BLaER1 treated with 17β-estradiol and CSF1 and Interleukin-3, amounts not matched to agents 10 nM and 100 nM (cell line): ENCODE measurements around the gene GPC5.
A peak's percentile ranks its signal among the peaks of the same experiment; 100 is the strongest.

Experiments
- H3K27ac ChIP-seq, 11 experiments: shearing (Covaris generic); formaldehyde crosslinking; 2 replicates each; pipeline ENCODE4 v1.8.1; 2022
- H3K27me3 ChIP-seq, 11 experiments: shearing (Covaris generic); formaldehyde crosslinking; 2 replicates each; pipeline ENCODE4 v1.8.1; 2022
- H3K36me3 ChIP-seq, 11 experiments: shearing (Covaris generic); formaldehyde crosslinking; 2 replicates each; pipeline ENCODE4 v1.8.1; 2022
- H3K4me1 ChIP-seq, 10 experiments: shearing (Covaris generic); formaldehyde crosslinking; 2 replicates each; pipeline ENCODE4 v1.8.1; 2022
- H3K4me2 ChIP-seq, 11 experiments: shearing (Covaris generic); formaldehyde crosslinking; 2 replicates each; pipeline ENCODE4 v1.8.1; 2022
- H3K4me3 ChIP-seq, 10 experiments: shearing (Covaris generic); formaldehyde crosslinking; 2 replicates each; pipeline ENCODE4 v1.8.1; 2022
- H3K9ac ChIP-seq, 11 experiments: shearing (Covaris generic); formaldehyde crosslinking; 2 replicates each; pipeline ENCODE4 v1.8.1; 2022
- H3K9me3 ChIP-seq, 11 experiments: shearing (Covaris generic); formaldehyde crosslinking; replicated peaks in 1 of 11; 2 replicates each; pipeline ENCODE4 v1.8.1; 2022
- H4K20me1 ChIP-seq, 11 experiments: shearing (Covaris generic); formaldehyde crosslinking; 2 replicates each; pipeline ENCODE4 v1.8.1; 2022
- Cebpa-rat ChIP-seq, 11 experiments: shearing (Covaris generic); IDR thresholded peaks; 2 replicates each; pipeline ENCODE4 v1.8.1; 2022

GPC5 gene

DNA sequence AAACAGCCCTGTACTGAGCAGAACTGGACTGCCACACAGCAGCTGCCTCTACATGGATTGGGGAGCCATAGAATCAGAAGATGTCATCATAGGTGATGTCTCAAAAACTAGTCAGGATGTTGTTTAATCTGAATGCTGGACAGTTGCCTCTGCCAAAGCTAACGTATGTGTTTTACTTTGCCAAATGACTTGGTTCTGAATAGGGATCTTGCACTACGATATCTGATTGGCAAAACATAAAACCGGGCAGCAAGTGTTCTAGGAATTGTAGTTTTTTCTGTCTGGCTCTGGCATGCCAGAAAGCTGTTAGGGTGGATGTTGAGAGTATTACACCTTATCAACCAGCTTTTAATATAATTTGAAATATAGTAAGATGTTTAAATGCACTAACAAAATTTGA is 645.9 kb downstream of the GPC5 start:
- H3K9ac ChIP-seq: no peak overlapping the region
- no peaks in the 10 kb centered on the region for H3K9me3 ChIP-seq
- no peaks in the 10 kb centered on the region for H3K27me3 ChIP-seq
- H3K36me3 ChIP-seq: no peaks in the 10 kb centered on the region
- H3K4me3 ChIP-seq: no peak overlapping the region
- no peaks in the 10 kb centered on the region for H4K20me1 ChIP-seq
- H3K4me1 ChIP-seq: no peaks in the 10 kb centered on the region
- no peak overlapping the region for H3K4me2 ChIP-seq
- H3K27ac ChIP-seq: no peak overlapping the region
- TF ChIP-seq Cebpa-rat (IDR thresholded peaks at IDR 0.05): no peak

GRCh38 chr13:92054389-92054788 is 656.0 kb downstream of the GPC5 start:
- Histone ChIP-seq H4K20me1 (no peaks in the 10 kb centered on the region), H3K9ac (no peak overlapping the region), H3K4me1 (no peaks in the 10 kb centered on the region), H3K4me3 (no peak overlapping the region), H3K9me3 (peaks cover 0 to 8% (median 0%) of the 10 kb centered on the region in 11 experiments; a peak in 5 of 22 replicates), H3K36me3 (no peaks in the 10 kb centered on the region), H3K4me2 (no peak overlapping the region), H3K27me3 (no peaks in the 10 kb centered on the region), H3K27ac (no peak overlapping the region)
- TF ChIP-seq Cebpa-rat (IDR thresholded peaks at IDR 0.05): no peak

DNA sequence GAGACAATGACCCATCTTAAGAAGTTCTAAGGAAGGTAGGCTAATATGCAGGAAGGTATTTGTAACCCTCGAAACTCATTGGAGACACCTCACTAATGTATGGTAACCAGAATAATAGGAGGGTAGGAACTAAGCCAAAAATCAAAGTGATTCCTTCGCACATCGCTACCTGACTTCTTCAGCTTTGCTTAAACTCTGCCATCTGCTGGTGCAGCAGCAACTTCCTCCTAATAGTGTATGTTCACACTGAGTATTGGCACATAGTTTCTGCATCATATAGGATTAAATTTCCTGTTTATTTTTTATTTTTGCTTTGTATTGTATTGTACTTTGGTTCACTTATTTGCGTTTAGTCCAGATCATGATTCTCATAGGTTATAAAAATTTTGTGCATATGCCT is 676.2 kb downstream of the GPC5 start:
- Histone ChIP-seq H3K27me3 (no peaks in the 10 kb centered on the region), H3K4me2 (no peak overlapping the region), H3K27ac (no peak overlapping the region), H3K36me3 (no peaks in the 10 kb centered on the region), H3K9me3 (no peaks in the 10 kb centered on the region), H3K4me1 (no peaks in the 10 kb centered on the region), H3K9ac (no peak overlapping the region), H3K4me3 (no peak overlapping the region), H4K20me1 (no peaks in the 10 kb centered on the region)
- TF ChIP-seq Cebpa-rat (IDR thresholded peaks at IDR 0.05): no peak

- Histone ChIP-seq H3K36me3 (no peaks in the 10 kb centered on the region), H3K9ac (no peak overlapping the region), H3K27ac (no peak overlapping the region), H3K9me3 (no peaks in the 10 kb centered on the region), H3K27me3 (no peaks in the 10 kb centered on the region), H3K4me2 (no peak overlapping the region), H3K4me1 (no peaks in the 10 kb centered on the region), H4K20me1 (no peaks in the 10 kb centered on the region), H3K4me3 (no peak overlapping the region)
- TF ChIP-seq Cebpa-rat (IDR thresholded peaks at IDR 0.05): no peak
These were observed 699.0 kb downstream of the GPC5 start for GRCh38 chr13:92097337-92097903.

GRCh38 chr13:92101801-92102200 is 703.4 kb downstream of the GPC5 start:
- TF ChIP-seq Cebpa-rat (IDR thresholded peaks at IDR 0.05): no peak
- no peak overlapping the region for H3K4me2 ChIP-seq
- no peak overlapping the region for H3K4me3 ChIP-seq
- H3K9me3 ChIP-seq: no peaks in the 10 kb centered on the region
- no peaks in the 10 kb centered on the region for H4K20me1 ChIP-seq
- no peaks in the 10 kb centered on the region for H3K27me3 ChIP-seq
- H3K9ac ChIP-seq: no peak overlapping the region
- no peak overlapping the region for H3K27ac ChIP-seq
- no peaks in the 10 kb centered on the region for H3K36me3 ChIP-seq
- no peaks in the 10 kb centered on the region for H3K4me1 ChIP-seq

DNA sequence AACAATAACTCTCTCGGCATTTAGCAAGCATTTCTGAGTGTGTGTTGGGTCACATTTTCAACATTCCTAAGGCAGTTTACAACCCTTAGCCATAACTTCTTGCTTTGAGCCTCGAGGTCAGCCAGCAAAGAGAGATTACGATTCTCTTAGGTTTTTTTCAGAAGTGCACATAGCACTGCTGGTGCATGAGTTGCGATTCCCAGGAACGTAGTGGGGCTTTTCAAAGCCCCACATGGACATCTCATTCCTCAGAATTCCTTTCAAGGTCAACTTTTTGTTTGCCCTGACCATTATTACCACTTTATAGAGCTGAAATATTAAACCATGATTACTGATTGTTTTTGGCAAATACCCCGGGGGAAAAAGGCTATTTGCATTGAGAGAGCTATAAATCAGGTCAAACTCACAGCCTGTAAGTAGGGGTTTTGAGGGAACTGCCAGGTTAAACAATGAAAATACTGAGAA is 705.3 kb downstream of the GPC5 start:
- Histone ChIP-seq H3K36me3 (no peaks in the 10 kb centered on the region), H3K27me3 (no peaks in the 10 kb centered on the region), H3K4me1 (no peaks in the 10 kb centered on the region), H4K20me1 (no peaks in the 10 kb centered on the region), H3K4me3 (no peak overlapping the region), H3K9ac (no peak overlapping the region), H3K4me2 (no peak overlapping the region), H3K9me3 (no peaks in the 10 kb centered on the region), H3K27ac (no peak overlapping the region)
- no peak for TF ChIP-seq Cebpa-rat (IDR thresholded peaks at IDR 0.05)

GRCh38 chr13:92122186-92122853 is 723.9 kb downstream of the GPC5 start:
- no peaks in the 10 kb centered on the region for H4K20me1 ChIP-seq
- no peaks in the 10 kb centered on the region for H3K36me3 ChIP-seq
- no peak overlapping the region for H3K4me2 ChIP-seq
- peak in 2 of 11 experiments; percentile 51 to 54; a peak in 2 of 22 replicates for TF ChIP-seq Cebpa-rat (IDR thresholded peaks at IDR 0.05)
- H3K9me3 ChIP-seq: 0 out of 22 replicates have a peak, but pooled peaks cover 0 to 5% (median 0%) of the 10 kb centered on the region in 11 experiments
- no peaks in the 10 kb centered on the region for H3K27me3 ChIP-seq
- H3K4me3 ChIP-seq: no peak overlapping the region
- no peak overlapping the region for H3K9ac ChIP-seq
- H3K4me1 ChIP-seq: no peaks in the 10 kb centered on the region
- H3K27ac ChIP-seq: no peak overlapping the region

DNA sequence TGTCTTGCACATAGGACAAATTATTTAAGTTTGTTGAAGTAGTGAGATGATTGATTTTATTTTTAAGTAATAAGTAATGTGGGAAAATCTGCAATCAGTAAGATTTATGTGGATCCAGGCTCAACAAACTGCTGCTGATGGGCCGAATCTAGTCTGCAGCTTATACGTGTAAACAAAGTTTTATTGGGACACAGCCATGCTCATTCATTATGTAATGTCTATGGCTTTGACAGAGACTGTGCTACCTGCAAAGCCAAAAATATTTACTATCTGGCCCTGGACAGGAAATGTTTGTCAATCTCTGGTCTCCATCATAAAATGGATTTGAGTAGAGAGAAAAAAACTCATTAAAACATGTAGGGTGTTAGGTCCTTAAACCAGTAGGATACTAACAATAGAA is 728.0 kb downstream of the GPC5 start:
- Histone ChIP-seq H3K36me3 (no peaks in the 10 kb centered on the region), H3K27me3 (no peaks in the 10 kb centered on the region), H4K20me1 (no peaks in the 10 kb centered on the region), H3K4me1 (no peaks in the 10 kb centered on the region), H3K27ac (no peak overlapping the region), H3K9me3 (no peaks in the 10 kb centered on the region), H3K9ac (no peak overlapping the region), H3K4me3 (no peak overlapping the region), H3K4me2 (no peak overlapping the region)
- no peak for TF ChIP-seq Cebpa-rat (IDR thresholded peaks at IDR 0.05)

GRCh38 chr13:92135509-92135908 is 737.1 kb downstream of the GPC5 start:
- H4K20me1 ChIP-seq: no peaks in the 10 kb centered on the region
- no peaks in the 10 kb centered on the region for H3K27me3 ChIP-seq
- no peak for TF ChIP-seq Cebpa-rat (IDR thresholded peaks at IDR 0.05)
- no peak overlapping the region for H3K27ac ChIP-seq
- peaks cover 0 to 14% (median 0%) of the 10 kb centered on the region in 10 experiments; a peak in 5 of 20 replicates for H3K4me1 ChIP-seq
- H3K36me3 ChIP-seq: no peaks in the 10 kb centered on the region
- H3K4me2 ChIP-seq: no peak overlapping the region
- no peak overlapping the region for H3K9ac ChIP-seq
- no peaks in the 10 kb centered on the region for H3K9me3 ChIP-seq
- no peak overlapping the region for H3K4me3 ChIP-seq
